Measurements from ENCODE around the gene MFAP2. TPM values are rescaled to one million over a fixed set of nuclear protein-coding genes. Genes with fewer than 3 reads are reported as not detected.

MFAP2 gene
- total and polyA plus RNA-seq, 2 of the 8 experiments (the other 6 are each of a cell fraction or from before 2014, with no cell fraction given), result 172 to 326 TPM

DNA sequence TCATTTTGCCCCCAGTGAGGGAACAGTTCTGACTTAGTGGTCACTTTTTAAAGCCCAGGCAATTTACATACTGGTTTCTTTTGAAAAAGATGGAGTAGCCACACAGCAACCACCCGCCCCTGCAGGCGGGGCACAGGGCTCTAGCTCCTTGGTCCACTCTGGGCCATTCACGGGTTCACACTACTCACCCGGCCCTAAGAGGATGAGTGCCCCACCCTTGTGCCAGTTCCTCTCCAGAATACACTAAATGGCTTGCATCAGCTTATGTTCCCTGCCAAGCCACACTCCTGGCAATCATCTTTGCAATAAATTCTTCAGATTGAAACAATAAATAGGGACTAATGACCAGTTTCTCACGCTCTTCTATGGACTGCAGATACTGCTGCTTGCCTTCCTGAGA is 47.0 kb upstream of the MFAP2 start (continued):
- TF ChIP-seq, protein P1, sequence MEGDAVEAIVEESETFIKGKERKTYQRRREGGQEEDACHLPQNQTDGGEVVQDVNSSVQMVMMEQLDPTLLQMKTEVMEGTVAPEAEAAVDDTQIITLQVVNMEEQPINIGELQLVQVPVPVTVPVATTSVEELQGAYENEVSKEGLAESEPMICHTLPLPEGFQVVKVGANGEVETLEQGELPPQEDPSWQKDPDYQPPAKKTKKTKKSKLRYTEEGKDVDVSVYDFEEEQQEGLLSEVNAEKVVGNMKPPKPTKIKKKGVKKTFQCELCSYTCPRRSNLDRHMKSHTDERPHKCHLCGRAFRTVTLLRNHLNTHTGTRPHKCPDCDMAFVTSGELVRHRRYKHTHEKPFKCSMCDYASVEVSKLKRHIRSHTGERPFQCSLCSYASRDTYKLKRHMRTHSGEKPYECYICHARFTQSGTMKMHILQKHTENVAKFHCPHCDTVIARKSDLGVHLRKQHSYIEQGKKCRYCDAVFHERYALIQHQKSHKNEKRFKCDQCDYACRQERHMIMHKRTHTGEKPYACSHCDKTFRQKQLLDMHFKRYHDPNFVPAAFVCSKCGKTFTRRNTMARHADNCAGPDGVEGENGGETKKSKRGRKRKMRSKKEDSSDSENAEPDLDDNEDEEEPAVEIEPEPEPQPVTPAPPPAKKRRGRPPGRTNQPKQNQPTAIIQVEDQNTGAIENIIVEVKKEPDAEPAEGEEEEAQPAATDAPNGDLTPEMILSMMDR (IDR thresholded peaks at IDR 0.05; ENCODE audit: control extremely low read depth in 1 of 3, insufficient read depth in 1 of 3, low read depth in 1 of 3, low read length in 3 of 3), result no peak
- no peak for TF ChIP-seq TAF7 (optimal IDR thresholded peaks at IDR 0.05; ENCODE audit: borderline replicate concordance, low read depth, low read length)
- TF ChIP-seq EZH2 (IDR thresholded peaks at IDR 0.05; ENCODE audit: low read depth, low read length, severe bottlenecking), result no peak
- no peak for TF ChIP-seq POLR2AphosphoS5 (IDR thresholded peaks at IDR 0.05; ENCODE audit: low read depth, low read length)
- no peak for TF ChIP-seq HDAC2 (IDR thresholded peaks at IDR 0.05; ENCODE audit: borderline replicate concordance in 1 of 2, low read depth in 2 of 2, low read length in 2 of 2)
